HG02571 (cell line): ENCODE results near the gene EXOC6B.

ENCODE experiments used
- ATAC-seq: cut with Tn5 transposase; IDR thresholded peaks from one replicate; pipeline ENCODE4 v1.9.1; 2021; ENCODE audit warnings: mild to moderate bottlenecking, moderate library complexity; ENCODE audit not compliant: unreplicated experiment

Gene EXOC6B

DNA sequence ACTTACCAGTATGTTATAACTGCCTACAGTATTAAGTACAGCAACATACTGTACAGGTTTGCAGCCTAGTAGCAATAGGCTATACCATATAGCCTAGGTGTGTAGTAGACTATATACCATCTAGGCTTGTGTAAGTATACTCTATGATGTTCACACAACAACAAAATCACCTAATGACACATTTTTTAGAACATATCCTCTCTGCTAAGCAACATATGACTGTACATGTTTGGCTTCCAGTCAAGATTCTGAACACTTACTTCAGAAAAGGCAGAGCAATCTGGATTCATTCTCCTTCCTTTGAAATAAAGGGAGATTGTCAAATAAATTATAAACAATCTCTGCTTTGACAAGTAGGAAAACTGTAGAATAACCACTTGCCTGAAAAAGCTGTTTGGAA is 81.8 kb downstream of the EXOC6B start:
- ATAC-seq = no peak

DNA sequence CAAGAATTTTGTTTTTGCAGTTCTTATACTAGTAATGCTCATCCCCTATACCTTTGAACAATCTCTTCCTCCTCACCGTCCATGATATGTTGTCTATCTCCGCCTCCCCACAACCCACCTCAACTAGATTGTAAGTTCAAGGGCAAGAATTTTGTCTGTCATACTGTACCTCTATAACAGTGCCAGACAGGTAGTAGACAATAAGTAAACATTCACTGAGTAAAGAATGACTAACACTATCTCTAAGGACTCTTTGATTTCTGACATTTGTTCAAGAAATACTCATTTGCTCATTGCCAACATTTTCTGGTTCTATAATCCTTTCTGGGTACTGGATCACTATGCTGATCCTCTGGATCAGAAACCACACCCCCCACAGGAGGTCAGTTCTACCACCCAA is 82.4 kb downstream of the EXOC6B start:
- no peak for ATAC-seq

DNA sequence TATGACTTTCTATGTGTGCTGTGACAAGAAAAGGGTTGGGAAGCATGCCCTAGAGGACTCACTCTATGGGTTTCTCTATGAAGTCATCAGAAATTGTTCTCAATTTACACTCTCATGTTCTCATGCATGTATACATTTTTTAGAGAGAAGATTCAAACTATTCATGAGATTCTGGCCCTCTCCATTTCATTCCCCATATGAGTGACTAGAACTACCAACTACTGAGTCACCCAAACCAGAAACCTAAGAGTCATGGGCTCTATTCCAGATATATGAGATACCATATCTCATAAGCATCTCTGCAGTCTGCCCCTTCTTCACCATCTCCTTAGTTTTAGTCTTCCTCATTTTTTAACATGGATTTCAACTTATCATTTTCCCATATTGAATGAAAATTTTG is 87.7 kb downstream of the EXOC6B start:
- no peak for ATAC-seq

DNA sequence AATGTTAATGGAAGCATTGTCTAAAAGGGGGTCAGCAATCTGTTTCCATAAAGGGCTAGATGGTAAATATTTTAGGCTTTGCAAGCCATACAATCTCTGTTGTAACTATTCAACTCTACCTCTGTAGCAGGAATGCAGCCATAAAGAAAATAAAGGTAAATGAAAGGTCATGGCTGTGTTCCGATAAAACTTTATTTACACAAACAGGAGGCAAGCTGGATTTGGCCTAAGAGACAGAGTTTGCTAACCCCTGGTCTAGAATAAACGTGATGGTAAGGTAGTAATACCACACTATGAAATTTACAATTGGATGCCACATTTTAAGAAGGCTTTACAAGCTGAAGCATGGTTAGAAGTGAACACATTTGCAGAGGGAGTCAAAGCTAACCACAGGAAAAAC is 91.4 kb downstream of the EXOC6B start:
- no peak for ATAC-seq

DNA sequence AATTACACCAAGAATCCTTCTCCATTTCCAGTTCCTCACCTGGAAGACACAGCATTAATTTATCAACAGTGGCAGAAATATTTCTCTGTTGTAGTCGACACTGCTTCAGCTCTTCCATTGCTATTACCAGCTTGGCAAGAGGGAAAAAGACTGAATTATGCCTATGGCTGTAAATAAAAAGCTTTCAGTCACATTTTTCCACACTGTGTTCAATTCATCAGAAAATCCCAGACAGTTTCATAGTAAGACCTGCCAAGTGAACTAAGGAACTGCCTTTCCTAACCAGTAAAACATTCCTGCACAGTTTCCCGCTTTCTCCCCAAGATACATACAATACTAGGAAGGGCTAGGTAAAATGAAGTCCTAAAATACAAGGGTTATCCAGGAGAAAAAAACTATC is 94.7 kb downstream of the EXOC6B start:
- no peak for ATAC-seq

DNA sequence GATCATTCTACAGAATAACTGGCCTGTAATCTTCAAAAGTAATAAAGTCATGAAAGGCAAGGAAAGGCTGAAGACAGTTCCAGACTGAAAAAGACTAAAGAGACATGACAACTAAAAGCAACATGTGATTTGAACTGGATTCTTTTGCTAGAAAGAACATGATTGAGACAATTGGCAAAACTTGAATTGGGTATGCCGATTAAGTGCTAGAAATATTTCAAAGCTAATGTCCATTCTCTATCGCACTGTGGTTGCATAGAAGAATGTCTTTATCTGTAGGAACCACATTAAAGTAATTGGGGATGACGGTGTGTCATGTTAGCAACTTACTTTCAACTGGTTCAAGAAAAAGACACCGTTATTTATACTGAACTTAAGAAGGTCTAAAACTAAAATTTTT is 98.5 kb downstream of the EXOC6B start:
- ATAC-seq = no peak

DNA sequence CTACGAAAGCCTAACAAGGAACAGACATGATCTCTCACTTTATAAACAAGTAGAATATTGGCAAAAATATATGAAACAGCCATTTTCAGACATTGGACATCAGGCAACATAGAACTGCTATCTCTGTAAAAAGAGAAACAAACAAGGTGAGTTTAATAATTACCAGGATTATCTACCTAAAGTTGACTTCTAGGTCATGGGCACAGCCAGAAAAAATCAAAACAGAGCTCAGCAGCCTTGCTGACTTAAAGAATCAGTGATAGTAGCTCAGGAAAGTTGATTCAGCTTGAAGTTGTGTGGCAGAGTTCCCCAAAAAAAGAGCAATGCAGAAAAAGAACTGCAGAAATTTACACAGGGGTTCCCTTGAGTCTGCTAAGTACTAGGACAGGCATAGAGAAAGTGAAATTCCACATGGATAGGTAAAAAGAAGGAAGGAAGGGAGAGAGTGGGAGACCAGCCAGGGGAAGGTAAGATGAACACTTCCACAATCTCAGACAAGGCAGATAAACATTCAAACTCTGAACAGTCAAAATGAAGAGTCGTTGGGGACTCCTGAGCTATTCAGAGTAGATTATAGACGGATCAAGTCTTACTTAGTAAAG is 102.0 kb downstream of the EXOC6B start:
- no peak for ATAC-seq

DNA sequence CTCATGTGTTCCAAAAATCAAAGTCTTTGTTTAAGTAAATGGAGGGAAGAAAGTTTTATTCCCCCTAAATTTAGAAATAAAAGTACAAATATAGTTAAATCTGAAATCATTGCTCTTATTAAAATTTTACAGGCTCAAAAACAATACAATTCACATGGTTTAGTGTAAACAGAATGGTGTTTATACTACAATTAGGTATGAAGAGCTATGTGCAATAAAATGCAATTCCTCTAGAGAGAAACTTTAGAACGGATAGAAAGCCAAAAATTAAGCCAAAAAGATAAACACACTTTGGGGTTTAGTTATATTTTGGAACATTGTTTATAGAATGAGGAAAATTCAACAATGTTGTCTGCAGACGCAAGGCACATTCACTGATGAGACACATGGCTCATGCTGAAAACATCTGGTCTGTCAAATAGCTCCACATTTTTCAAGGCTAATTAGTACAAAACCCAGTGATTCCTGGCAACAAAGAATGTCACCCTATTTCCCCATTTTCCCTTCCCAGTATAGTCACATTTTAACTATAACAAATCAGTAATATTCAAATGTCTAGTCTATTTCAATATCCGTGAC is 103.3 kb downstream of the EXOC6B start:
- ATAC-seq = no peak

DNA sequence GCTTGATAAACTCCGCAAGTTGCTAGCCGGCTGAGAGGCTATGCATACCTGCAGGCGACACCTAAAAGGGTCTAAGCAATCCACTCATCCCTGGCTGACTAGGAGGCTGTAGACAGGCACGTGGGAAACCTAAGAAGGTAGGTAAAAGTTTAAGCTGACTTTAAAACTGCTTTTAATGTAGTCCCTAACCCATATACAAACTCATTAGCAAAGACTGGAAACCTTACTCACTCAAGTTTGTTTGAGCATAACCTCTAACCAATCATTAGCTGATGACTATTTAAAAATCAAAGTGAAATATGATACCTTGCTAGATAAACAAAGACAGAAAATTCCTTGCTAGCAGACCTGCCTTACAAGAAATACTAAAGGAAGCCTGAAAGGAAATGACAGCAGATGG is 106.4 kb downstream of the EXOC6B start:
- no peak for ATAC-seq

DNA sequence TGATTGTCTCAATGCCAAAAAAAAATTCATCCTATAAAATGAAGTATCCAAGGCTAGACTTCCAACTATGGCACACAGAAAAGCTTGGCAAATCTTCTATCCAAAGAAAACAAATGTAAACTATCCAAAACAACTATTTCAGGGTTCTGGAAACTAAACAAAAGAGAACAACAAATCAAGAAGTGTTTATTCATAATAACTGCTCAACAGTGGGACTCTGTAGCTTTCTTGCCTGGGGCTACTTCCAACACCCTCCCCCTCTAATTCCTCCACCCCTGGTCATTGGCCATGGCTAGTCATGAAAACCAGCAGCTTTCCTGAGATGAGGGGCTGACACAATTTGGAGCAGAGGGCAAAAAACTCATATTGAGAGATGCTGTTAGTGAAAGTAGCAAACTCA is 107.0 kb downstream of the EXOC6B start:
- no peak for ATAC-seq

DNA sequence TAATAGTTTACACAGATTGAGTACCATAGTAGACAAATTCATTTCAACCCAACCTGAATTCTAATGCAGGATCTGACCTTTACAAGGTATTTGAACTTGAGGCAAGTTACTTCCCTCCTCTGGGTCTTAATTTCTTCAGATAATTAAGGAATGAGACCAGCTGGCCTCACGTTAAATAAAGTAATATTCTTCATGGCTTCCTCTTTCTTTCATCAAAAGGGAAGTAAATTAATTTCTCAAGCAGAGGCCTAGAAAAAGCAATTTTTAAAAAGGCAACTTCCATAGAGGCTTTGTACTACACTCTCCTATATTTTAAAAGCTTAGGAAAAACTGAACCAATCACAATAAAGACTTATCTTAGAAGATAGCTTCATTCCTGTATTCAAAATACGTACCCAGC is 109.2 kb downstream of the EXOC6B start:
- no peak for ATAC-seq

DNA sequence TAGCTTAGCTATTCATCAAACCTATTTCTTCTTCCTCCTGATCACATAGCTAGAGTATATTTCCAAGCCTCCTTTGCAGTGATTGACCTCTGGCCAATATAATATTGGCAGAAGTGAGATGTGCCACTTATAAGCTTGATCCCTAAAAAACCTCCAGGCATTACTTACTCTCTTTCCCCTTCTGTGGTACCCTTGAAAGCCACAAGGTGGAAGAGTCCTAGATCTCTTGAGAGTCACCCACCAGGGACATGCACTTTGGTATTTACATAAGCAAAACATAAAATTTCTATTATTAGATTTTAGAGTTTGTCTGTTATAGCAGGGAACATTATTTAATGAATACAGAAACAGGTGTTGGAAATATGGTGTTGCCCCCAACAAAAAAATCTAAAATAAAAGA is 112.0 kb downstream of the EXOC6B start:
- no peak for ATAC-seq

DNA sequence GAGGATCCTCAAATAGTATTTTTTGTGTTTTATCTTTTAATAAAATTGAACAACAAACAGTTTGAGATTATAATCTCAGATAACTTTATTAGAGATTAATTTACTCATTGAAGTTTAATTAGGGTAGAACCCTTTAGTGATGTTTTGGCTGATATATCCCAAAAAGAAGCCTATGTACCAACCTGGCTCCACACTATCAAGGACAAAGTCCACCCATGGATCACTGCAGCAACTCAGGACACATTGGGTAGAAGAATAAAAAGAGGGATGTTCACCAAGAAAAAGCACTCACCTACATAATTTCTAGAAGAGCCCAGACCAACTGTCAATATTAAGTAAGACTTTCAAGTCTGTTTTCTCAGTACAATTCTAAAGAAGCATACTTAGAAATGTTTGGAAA is 112.9 kb downstream of the EXOC6B start:
- no peak for ATAC-seq

DNA sequence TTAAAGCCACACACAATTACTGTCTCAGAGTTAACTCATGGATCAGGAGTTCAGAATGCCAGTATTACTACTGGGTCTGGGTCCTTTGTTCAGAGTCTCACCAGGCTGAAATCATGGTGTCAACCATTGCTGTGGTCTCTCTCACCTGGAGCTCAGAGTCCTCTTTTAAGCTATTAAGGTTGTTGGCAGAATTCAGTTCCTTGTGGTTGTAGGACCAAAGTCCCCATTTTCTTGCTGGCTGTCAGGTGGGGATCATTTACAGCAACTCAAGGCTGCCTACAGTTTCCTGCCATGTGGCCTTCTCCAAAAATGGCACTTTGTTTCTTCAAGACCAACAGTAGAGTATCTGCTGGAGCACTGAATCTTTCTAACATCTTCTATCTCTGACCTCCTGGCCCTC is 113.5 kb downstream of the EXOC6B start:
- ATAC-seq = no peak

DNA sequence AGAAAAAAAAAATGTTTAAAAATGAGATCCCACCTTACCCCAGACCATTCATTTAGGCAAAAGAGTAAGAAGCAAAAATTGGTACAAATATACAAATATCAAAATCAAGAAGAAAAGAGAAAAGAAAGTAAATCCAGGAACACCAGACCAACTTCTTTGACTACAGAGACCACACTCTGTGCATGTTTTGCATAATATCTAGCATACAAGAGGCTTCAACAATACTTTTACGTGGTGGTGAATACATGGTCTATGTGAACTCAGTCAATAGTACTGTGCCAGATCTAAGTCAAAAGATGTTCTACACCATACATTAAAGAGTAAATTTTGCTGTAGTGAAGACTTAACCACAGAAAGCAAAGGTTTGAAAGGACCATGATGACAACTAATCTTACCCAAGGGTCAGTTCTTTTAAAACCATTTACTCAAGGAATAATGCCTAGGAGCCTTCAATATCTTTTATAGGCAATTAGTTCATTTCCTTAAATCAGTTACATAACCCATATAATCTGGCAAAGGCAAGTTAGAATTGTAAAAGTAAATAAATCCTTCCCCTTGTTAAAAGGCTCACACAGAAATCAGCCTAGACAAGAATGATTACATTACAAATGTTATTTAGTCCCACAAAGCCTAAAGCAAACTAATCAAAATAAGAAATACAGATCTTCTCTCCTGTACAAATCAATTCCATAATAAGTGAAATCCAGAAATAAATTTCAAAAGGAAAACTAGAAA is 115.2 kb downstream of the EXOC6B start:
- no peak for ATAC-seq

DNA sequence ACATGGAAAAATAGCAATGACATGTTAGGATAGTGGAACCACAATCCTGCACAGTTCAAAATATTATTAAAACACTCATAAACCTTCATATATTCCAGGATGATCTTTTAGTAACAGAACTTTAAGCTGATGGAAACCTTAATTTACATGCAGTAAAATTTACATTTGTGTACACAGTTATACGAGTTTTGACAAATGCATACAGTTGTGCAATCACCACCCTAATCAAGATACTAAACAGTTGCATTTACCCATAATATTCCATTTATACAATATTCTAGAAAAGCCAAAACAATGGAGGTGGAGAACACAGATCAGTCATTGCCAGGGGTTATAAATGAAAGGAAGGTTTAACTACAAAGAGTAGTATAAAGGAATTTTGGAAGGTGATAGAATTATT is 117.6 kb downstream of the EXOC6B start:
- no peak for ATAC-seq

DNA sequence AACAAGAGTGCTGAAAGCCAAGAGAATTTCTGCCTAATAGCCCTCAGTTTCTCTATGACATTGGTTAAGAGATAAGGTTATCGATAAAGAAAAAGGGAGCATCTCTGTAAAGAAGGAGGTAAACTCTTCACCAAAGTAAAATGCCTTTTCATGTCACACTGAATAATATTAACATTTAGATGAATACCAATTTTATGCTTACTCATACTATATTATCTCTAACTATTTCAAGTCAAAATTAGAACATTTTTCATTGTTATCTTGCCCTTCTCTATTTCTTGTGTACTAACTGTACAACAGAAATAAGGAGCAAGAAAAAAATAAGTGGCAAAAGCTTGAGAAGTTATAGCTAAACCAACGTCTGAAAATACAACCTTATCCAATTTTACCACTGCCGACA is 127.5 kb downstream of the EXOC6B start:
- ATAC-seq = no peak

DNA sequence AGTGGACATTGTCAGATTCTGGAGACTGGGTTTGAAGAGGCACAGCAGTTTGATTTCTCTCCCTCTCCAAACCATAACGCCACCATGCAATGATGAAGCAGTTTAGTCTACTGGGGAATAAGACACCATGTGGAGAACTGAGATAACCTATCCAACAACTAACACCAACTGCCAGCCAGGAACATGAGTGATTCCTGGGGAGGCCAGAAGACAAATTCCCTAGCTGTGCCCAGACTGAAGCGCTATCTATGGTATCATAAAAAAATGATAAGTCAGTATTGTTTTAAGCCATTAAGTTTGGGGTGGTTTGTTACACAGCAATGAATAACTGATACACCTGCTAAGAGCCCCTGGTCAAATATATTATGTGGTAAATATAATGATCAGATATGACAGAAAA is 129.3 kb downstream of the EXOC6B start:
- no peak for ATAC-seq

DNA sequence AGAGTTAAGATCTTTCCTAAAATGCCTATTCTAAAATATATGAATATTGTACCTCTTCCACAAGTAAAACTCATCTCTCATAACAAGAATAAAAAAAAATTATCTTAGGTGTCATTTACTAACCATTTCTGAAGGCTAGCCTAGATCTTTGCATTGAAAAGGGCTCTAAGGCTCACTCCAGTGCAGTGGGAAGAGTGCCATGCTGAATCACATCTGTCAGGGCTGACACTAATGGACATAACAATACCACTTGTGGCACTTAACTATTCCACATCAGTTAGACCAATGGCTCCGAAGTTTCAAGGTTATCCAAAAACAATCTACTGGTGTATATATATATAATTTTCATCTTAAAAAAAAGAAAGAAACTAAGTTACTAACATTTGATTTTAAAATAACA is 130.2 kb downstream of the EXOC6B start:
- ATAC-seq = no peak

DNA sequence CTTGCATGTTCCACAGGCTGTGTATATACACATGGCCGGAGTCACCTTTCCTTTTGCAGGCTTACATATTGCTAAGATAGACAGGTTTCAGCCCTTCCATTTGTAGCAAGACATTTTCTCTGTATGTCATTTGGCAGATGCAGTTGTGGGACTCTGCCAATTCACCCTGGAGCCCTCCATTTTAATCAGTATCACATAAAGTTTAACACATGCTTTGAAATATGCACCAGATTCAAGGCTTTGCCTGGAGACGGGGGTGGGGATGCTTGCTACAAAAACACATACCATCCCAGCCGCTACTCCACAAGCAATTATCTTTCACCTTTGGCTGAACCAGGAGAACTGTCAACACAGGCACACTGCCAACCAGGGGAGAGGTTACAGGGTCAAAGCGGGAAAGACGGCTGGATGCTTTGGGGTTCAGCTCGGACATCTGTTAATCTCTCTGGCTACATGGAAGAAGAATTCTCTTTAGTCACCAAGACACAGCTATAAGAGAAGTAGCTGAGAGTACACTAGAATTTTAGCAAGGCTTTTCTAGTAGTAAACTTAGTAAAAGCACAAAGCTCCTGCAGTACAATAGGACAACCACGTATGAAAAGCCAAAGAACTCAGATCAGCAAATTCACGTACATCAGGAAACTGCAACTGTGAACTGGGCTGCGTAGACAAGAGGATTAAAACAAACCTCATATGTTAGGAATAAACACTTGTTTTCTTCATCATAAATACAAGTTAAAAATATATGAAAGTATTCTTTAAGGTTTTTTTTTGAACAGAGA is 130.9 kb downstream of the EXOC6B start:
- no peak for ATAC-seq

DNA sequence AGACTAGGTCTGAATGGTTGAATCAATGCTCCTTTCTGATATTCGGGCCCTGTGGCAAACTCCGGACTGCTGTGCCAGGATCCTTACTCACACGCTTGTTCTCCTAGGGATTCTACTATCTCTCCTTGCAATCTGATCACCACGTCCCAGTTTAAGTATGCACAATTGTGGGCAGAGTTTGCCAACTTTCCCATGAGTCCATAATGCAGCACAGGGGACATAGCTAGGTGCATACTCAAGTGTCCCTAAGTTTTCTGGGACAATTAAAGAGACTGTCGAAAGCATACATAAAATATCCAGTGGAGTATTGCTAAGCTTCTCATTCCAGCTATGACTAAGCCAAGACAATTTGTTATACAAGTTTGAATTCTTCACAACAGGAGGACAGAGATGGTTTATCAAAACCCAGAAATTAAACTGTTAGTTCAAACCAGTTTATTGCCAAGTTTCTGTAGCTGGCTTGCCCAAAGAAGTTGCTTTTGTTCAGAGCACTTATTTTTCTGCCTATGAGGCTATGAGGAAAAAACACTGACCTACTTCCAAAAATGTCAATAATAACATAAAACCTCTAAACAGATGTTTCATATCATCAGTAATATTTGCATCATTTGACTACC is 136.1 kb downstream of the EXOC6B start:
- no peak for ATAC-seq
